ENCODE data around the gene HECW1.
"Not testable (repeated sequence)": the region's sequence is repeated elsewhere in the genome, so short reads cannot be mapped to it uniquely, and the experiment has no call there.

HECW1 gene

GRCh38 chr7:43484678-43485395 is 372.4 kb downstream of the HECW1 start:
- DNase-seq (ENCODE audit: low spot score in 2 of 2) (no peak), ATAC-seq (ENCODE audit: low read depth) (no peak)
- Mint-ChIP-seq H3K27me3 (peaks cover 2% of the 10 kb centered on the region), H3K27ac (no peak overlapping the region), H3K36me3 (no peaks in the 10 kb centered on the region), H3K4me1 (peaks cover 12% of the 10 kb centered on the region), H3K4me3 (no peak overlapping the region), H3K9me3 (no peaks in the 10 kb centered on the region)

DNA sequence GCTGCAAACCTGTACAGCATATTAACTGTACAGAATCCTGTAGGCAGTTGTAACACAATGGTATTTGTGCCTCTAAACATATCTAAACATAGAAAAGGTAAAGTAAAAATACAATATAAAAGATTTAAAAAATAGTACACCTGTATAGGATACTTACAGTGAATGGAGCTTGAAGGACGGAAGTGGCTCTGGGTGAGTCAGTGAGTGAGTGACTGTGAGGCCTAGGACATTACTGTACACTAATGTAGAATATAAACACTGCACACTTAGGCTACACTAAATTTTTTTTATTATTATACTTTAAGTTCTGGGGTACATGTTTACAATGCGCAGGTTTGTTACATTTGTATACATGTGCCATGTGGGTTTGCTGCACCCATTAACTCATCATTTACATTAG is 373.1 kb downstream of the HECW1 start:
- H3K4me1 Mint-ChIP-seq = peaks cover 12% of the 10 kb centered on the region
- no peak overlapping the region for H3K27ac Mint-ChIP-seq
- no peak overlapping the region for H3K4me3 Mint-ChIP-seq
- ATAC-seq (ENCODE audit: low read depth) = no peak
- peaks cover 2% of the 10 kb centered on the region for H3K27me3 Mint-ChIP-seq
- H3K36me3 Mint-ChIP-seq = no peaks in the 10 kb centered on the region
- H3K9me3 Mint-ChIP-seq = no peaks in the 10 kb centered on the region
- no peak for DNase-seq (ENCODE audit: low spot score in 2 of 2)

DNA sequence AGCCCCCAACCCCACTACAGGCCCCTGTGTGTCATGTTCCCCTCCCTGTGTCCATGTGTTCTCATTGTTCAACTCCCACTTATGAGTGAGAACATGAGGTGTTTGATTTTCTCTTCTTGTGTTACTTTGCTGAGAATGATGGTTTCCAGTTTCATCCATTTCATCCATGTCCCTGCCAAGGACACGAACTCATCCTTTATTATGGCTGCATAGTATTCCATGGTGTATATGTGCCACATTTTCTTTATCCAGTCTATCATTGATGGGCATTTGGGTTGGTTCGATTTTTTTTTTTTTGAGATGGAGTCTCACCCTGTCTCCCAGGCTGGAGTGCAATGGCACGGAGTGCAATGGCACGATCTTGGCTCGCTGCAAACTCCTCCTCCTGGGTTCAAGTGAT is 373.6 kb downstream of the HECW1 start:
- not testable (repeated sequence) for H3K4me3 Mint-ChIP-seq; H3K27me3 Mint-ChIP-seq; DNase-seq (ENCODE audit: low spot score in 2 of 2); H3K27ac Mint-ChIP-seq; H3K9me3 Mint-ChIP-seq; H3K36me3 Mint-ChIP-seq; ATAC-seq (ENCODE audit: low read depth)
- H3K4me1 Mint-ChIP-seq = peaks cover 12% of the 10 kb centered on the region

DNA sequence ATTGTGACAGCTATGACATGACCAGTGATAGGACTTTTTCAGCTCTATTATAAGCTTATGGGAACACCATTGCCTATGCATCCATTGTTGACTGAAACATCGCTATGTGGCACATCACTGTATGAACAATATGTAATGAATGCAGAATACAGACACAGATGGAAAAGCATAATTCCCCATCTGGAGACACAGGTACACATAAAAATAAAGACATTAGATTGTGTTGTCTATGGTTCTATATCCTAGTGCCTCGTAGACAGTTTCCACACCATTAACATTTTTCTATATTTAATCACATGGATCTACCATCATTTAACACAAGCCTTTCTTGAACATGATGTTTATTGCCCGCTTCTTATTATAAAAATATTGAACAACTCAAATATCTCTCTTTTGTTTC is 374.2 kb downstream of the HECW1 start:
- ATAC-seq (ENCODE audit: low read depth) = no peak

GRCh38 chr7:43487731-43488073 is 375.3 kb downstream of the HECW1 start:
- H3K4me1 Mint-ChIP-seq = peaks cover 12% of the 10 kb centered on the region
- no peaks in the 10 kb centered on the region for H3K36me3 Mint-ChIP-seq
- no peak overlapping the region for H3K4me3 Mint-ChIP-seq
- DNase-seq (ENCODE audit: low spot score in 2 of 2) (no peak), ATAC-seq (ENCODE audit: low read depth) (no peak)
- peaks cover 2% of the 10 kb centered on the region for H3K27me3 Mint-ChIP-seq
- no peaks in the 10 kb centered on the region for H3K9me3 Mint-ChIP-seq
- peak overlapping the region; percentile 66 for H3K27ac Mint-ChIP-seq

More for the DNA sequence above, 374.2 kb downstream of the HECW1 start:
- Mint-ChIP-seq H3K4me3 (no peak overlapping the region), H3K27ac (no peak overlapping the region), H3K9me3 (no peaks in the 10 kb centered on the region), H3K27me3 (peaks cover 2% of the 10 kb centered on the region), H3K36me3 (no peaks in the 10 kb centered on the region), H3K4me1 (peaks cover 12% of the 10 kb centered on the region)
- no peak for DNase-seq (ENCODE audit: low spot score in 2 of 2)

DNA sequence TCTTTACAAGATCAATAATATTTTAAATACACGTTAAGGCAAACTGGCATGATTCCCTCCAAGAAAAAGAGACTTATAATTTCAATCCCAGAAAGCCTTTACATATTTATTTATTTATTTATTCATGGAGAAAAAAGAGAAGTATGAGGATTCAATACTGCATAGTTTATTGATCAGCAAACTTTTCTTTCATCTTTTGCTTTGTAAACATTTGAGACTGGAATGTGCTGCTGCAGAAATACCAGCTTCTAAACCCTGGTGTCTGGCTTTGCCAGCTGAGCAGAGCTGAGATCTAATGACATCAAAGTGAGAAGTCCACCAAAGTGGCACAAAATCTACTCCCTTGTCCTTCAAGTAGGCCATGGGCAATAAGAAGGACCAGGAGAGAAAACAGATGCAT is 376.8 kb downstream of the HECW1 start:
- Mint-ChIP-seq H3K27me3 (peaks cover 4% of the 10 kb centered on the region), H3K27ac (peak overlapping the region; percentile 66), H3K36me3 (no peaks in the 10 kb centered on the region), H3K4me3 (no peak overlapping the region), H3K9me3 (no peaks in the 10 kb centered on the region), H3K4me1 (peaks cover 12% of the 10 kb centered on the region)
- DNase-seq (ENCODE audit: low spot score in 2 of 2) (no peak), ATAC-seq (ENCODE audit: low read depth) (no peak)

DNA sequence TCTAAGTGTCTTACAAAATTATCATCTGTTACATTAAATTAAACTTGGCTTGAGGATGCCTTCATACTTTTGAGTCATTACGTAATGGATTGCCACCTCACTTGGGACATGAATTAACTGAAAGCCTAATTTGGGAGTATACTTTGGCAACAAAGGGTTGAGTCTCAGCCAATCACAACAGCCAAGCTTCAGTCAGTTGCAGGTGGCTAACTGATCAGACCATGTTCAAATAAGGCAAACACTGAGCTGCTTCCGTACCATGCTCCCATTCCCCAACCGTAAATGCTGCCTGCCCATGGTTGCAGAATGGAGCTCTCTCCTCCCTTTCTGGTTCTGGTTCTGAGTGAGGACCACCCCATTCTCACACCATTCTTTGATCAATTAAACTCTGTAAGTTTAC is 377.6 kb downstream of the HECW1 start:
- H3K36me3 Mint-ChIP-seq = no peaks in the 10 kb centered on the region
- no peak overlapping the region for H3K27ac Mint-ChIP-seq
- peaks cover 3% of the 10 kb centered on the region for H3K27me3 Mint-ChIP-seq
- ATAC-seq (ENCODE audit: low read depth) (no peak), DNase-seq (ENCODE audit: low spot score in 2 of 2) (no peak)
- H3K4me3 Mint-ChIP-seq = no peak overlapping the region
- H3K9me3 Mint-ChIP-seq = no peaks in the 10 kb centered on the region
- H3K4me1 Mint-ChIP-seq = peaks cover 12% of the 10 kb centered on the region

- Mint-ChIP-seq H3K4me3 (no peak overlapping the region), H3K9me3 (no peaks in the 10 kb centered on the region), H3K27me3 (peaks cover 7% of the 10 kb centered on the region), H3K4me1 (peaks cover 12% of the 10 kb centered on the region), H3K36me3 (no peaks in the 10 kb centered on the region), H3K27ac (no peak overlapping the region)
- no peak for DNase-seq (ENCODE audit: low spot score in 2 of 2)
- no peak for ATAC-seq (ENCODE audit: low read depth)
These were observed 378.7 kb downstream of the HECW1 start for GRCh38 chr7:43491123-43491522.

- ATAC-seq (ENCODE audit: low read depth) (no peak), DNase-seq (ENCODE audit: low spot score in 2 of 2) (no peak)
- H3K27ac Mint-ChIP-seq = no peak overlapping the region
- no peaks in the 10 kb centered on the region for H3K36me3 Mint-ChIP-seq
- peaks cover 7% of the 10 kb centered on the region for H3K27me3 Mint-ChIP-seq
- H3K9me3 Mint-ChIP-seq = no peaks in the 10 kb centered on the region
- no peak overlapping the region for H3K4me3 Mint-ChIP-seq
- peaks cover 12% of the 10 kb centered on the region for H3K4me1 Mint-ChIP-seq
These were observed 379.5 kb downstream of the HECW1 start for GRCh38 chr7:43491984-43492383.

- ATAC-seq (ENCODE audit: low read depth) (no peak), DNase-seq (ENCODE audit: low spot score in 2 of 2) (no peak)
- Mint-ChIP-seq H3K36me3 (no peaks in the 10 kb centered on the region), H3K27me3 (peaks cover 13% of the 10 kb centered on the region), H3K27ac (no peak overlapping the region), H3K4me1 (peaks cover 10% of the 10 kb centered on the region), H3K4me3 (no peak overlapping the region), H3K9me3 (no peaks in the 10 kb centered on the region)
These were observed 380.4 kb downstream of the HECW1 start for GRCh38 chr7:43492896-43493295.

GRCh38 chr7:43495572-43495971 is 383.1 kb downstream of the HECW1 start:
- no peak overlapping the region for H3K27ac Mint-ChIP-seq
- H3K9me3 Mint-ChIP-seq = no peaks in the 10 kb centered on the region
- no peak for ATAC-seq (ENCODE audit: low read depth)

DNA sequence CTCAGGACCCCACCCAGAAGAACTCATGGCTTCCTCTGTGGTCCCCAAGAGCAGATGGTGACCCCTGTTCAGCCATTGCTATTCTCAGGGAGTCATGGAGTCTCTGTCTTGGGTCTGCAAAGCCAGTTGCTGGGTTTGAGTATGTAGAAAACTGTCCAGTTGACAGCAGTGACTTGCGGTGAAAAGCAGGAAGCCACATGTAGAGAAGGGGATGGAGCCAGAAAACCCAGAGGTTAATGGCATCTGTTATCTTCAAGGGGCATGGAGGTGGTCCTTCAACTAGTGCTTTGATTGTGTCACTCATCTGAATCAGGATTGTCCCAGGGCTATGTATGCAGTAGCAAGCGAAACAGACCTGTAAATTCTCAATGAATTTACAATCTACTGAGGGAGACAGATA is 384.1 kb downstream of the HECW1 start:
- Mint-ChIP-seq H3K4me3 (no peak overlapping the region), H3K27ac (no peak overlapping the region), H3K27me3 (peaks cover 13% of the 10 kb centered on the region)

More at GRCh38 chr7:43495572-43495971, 383.1 kb downstream of the HECW1 start:
- Mint-ChIP-seq H3K27me3 (peaks cover 13% of the 10 kb centered on the region), H3K4me1 (no peaks in the 10 kb centered on the region), H3K36me3 (no peaks in the 10 kb centered on the region), H3K4me3 (no peak overlapping the region)
- no peak for DNase-seq (ENCODE audit: low spot score in 2 of 2)

DNA sequence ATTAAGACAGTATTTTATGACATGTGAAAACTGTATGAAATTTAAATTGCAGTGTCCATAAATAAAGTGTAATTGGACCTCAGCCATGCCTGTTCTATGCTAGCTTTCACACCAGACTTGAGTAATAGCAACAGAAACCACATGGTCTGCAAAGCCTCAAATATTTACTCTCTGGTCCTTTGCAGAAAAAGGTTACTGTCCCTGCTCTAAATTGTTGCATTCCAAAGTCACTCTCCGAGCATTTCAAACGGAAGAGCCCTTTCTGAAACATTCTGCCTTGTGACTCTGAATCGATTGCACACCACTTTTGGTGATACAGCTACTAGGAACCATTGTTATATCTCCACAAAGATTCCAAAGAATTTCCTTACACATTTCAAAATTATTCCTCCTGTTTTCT is 389.4 kb downstream of the HECW1 start:
- no peak for ATAC-seq (ENCODE audit: low read depth)
- no peaks in the 10 kb centered on the region for H3K4me1 Mint-ChIP-seq
- no peaks in the 10 kb centered on the region for H3K36me3 Mint-ChIP-seq
- peaks cover 7% of the 10 kb centered on the region for H3K27me3 Mint-ChIP-seq
- no peak for DNase-seq (ENCODE audit: low spot score in 2 of 2)
- H3K27ac Mint-ChIP-seq = no peak overlapping the region
- H3K9me3 Mint-ChIP-seq = no peaks in the 10 kb centered on the region
- no peak overlapping the region for H3K4me3 Mint-ChIP-seq

More for the DNA sequence above, 384.1 kb downstream of the HECW1 start:
- DNase-seq (ENCODE audit: low spot score in 2 of 2) = no peak
- H3K4me1 Mint-ChIP-seq = no peaks in the 10 kb centered on the region
- H3K36me3 Mint-ChIP-seq = no peaks in the 10 kb centered on the region
- H3K9me3 Mint-ChIP-seq = no peaks in the 10 kb centered on the region
- no peak for ATAC-seq (ENCODE audit: low read depth)

- H3K4me1 Mint-ChIP-seq = no peaks in the 10 kb centered on the region
- no peak for ATAC-seq (ENCODE audit: low read depth)
- no peak for DNase-seq (ENCODE audit: low spot score in 2 of 2)
- H3K27me3 Mint-ChIP-seq = no peaks in the 10 kb centered on the region
- no peaks in the 10 kb centered on the region for H3K36me3 Mint-ChIP-seq
- no peaks in the 10 kb centered on the region for H3K9me3 Mint-ChIP-seq
- no peak overlapping the region for H3K27ac Mint-ChIP-seq
- no peak overlapping the region for H3K4me3 Mint-ChIP-seq
These were observed 390.5 kb downstream of the HECW1 start for GRCh38 chr7:43502941-43503340.

DNA sequence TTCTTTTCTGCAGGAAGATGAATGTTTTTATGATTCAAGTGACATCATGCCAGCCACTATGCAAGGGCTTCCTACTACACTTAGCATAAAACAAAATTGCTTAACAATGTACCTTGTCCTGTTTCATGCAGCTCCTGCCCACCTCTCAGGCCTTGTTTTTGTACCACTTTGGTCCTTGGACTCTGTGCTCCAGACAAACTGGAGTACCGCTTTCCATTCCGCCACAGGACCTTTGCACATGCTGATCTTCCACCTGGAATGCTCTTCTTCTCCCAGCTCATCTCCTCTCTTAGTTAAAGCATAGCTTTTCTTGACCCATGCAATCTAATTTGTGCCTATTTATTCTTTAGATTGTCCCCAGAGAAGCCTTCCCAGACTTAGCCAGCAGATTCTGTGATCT is 393.0 kb downstream of the HECW1 start:
- no peak overlapping the region for H3K4me3 Mint-ChIP-seq

More for the DNA sequence above, 393.0 kb downstream of the HECW1 start:
- Mint-ChIP-seq H3K9me3 (no peaks in the 10 kb centered on the region), H3K27me3 (peaks cover 8% of the 10 kb centered on the region), H3K27ac (no peak overlapping the region), H3K36me3 (no peaks in the 10 kb centered on the region), H3K4me1 (no peaks in the 10 kb centered on the region)
- ATAC-seq (ENCODE audit: low read depth) (no peak), DNase-seq (ENCODE audit: low spot score in 2 of 2) (no peak)

All from memory B cell (primary cell).